GM12865 (cell line): ENCODE data around the gene SAMD10.
A peak's percentile ranks its signal among the peaks of the same experiment; 100 is the strongest.

Experiments used
- DNase-seq: peaks from one replicate; pipeline ENCODE4 v3.0.0; 2010; ENCODE audit warnings: low read depth
- H3K4me3 ChIP-seq: 2 replicates; pipeline ENCODE4 v1.5.1; 2011; ENCODE audit warnings: mild to moderate bottlenecking, low read depth, low read length, control low read depth
- CTCF ChIP-seq: IDR thresholded peaks from 2 replicates; pipeline ENCODE4 v1.5.1; 2011; ENCODE audit warnings: low read length, control low read depth, low read depth, inconsistent platforms; ENCODE audit not compliant: insufficient read depth; ENCODE audit errors: missing control alignments

SAMD10 gene

GRCh38 chr20:64023361-64024140, 44.1 kb upstream of the SAMD10 start:
- TF ChIP-seq CTCF = no peak
- DNase-seq = no peak
- H3K4me3 ChIP-seq = no peak overlapping the region

GRCh38 chr20:64022671-64023360, 43.4 kb upstream of the SAMD10 start:
- no peak overlapping the region for H3K4me3 ChIP-seq
- TF ChIP-seq CTCF = no peak
- DNase-seq = no peak

GRCh38 chr20:64021124-64021975, 41.9 kb upstream of the SAMD10 start:
- DNase-seq = no peak
- no peak overlapping the region for H3K4me3 ChIP-seq
- no peak for TF ChIP-seq CTCF

GRCh38 chr20:64015635-64016034, 36.2 kb upstream of the SAMD10 start:
- DNase-seq = no peak
- H3K4me3 ChIP-seq = no peak overlapping the region
- TF ChIP-seq CTCF = no peak

- peak; percentile 66 for DNase-seq
- H3K4me3 ChIP-seq = peak overlapping the region; percentile 36
These were observed 33.1 kb upstream of the SAMD10 start for GRCh38 chr20:64012385-64013154.

- TF ChIP-seq CTCF = no peak
- peak overlapping the region; percentile 10 for H3K4me3 ChIP-seq
- peak; percentile 80 for DNase-seq
These were observed 31.9 kb upstream of the SAMD10 start for GRCh38 chr20:64011366-64011779.
